ELR (cell line): ENCODE measurements around the gene ANKRD29.
A peak's percentile ranks its signal among the peaks of the same experiment; 100 is the strongest.
"Not testable (repeated sequence)": the region's sequence is repeated elsewhere in the genome, so short reads cannot be mapped to it uniquely, and the experiment has no call there.

Experiments
- DNase-seq: peaks from one replicate; pipeline ENCODE4 v3.0.0-alpha.2; 2015; ENCODE audit warnings: low read depth

Gene ANKRD29

DNA sequence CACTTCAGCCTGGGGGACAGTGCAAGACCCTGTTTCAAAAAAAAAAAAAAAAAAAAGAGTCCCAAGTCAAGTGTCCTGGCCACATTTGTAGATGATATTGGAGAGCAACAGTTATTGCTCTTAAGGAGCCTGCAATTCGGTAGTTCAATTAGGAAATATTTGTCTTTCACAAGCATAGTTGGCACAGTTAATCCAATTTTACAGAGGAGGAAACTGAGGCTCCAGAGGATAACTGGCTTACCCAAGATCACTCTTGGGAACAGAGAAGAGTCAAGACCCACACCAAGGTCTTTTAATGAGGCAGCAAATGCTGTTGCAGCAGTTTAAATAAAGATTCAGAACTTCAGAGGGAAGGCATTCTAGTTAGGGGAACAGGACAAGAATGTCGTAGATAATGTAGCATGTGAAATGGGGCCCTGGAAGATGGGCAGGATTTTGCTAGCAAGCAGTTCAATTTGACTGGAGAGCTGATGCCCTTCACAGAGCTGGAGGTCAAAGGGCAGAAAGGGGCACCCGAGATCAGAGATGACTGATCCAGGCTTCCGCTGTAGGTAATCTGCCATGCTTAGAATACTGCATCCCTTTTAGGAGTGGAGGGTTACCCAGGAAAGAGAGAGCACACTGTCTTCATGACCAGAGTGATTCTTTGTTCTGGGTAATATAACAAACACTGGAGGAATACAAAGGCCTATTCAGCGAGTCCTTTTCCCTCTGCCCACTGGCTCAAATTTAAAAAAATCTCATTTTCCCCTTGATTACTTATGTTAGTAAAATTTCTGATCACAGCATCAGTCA lies 79.4 kb downstream of the ANKRD29 start:
- no peak for DNase-seq

GRCh38 chr18:23580677-23581367 lies 81.9 kb downstream of the ANKRD29 start:
- peak; percentile 95 for DNase-seq

DNA sequence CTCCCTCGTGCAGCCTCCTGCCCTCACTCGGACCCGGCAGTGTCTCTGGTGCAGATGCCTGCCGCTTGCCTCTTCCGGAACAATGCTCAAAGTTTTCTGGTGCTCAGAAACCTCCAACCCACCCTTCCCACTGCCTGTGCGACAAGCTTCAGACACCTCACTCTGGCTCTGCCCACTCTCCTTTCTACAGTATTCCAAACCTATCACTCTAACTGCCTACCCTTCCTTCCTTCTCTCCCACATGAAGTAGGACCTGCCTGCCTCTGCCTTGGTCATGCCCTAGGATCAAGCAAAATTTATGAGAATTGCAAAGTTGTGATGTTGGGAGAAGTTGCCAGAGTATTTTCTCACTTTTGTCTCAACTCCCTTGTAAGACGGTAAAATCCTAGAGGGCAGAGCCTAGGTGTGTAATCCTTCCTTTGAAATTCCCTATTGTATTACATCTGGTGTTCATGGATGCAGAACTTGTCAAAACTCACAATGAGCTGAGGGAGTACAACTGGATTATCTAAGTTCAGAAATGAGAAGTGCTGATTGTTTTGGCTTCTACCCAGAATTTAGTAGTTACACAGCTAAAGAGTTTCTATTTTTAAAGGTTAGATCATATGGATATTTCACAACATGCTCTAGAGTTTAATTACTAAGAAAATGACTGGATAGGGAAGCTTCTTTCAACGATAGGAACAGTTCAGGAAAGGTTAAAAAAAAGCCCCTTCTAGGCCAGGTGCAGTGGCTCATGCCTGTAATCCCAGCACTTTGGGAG lies 83.6 kb downstream of the ANKRD29 start:
- DNase-seq, result no peak

- no peak for DNase-seq
Measured at GRCh38 chr18:23578067-23578701, 84.5 kb downstream of the ANKRD29 start.

GRCh38 chr18:23577521-23577920 lies 85.2 kb downstream of the ANKRD29 start:
- not testable (repeated sequence) for DNase-seq

- no peak for DNase-seq
Measured at GRCh38 chr18:23575309-23575651, 87.4 kb downstream of the ANKRD29 start.

DNA sequence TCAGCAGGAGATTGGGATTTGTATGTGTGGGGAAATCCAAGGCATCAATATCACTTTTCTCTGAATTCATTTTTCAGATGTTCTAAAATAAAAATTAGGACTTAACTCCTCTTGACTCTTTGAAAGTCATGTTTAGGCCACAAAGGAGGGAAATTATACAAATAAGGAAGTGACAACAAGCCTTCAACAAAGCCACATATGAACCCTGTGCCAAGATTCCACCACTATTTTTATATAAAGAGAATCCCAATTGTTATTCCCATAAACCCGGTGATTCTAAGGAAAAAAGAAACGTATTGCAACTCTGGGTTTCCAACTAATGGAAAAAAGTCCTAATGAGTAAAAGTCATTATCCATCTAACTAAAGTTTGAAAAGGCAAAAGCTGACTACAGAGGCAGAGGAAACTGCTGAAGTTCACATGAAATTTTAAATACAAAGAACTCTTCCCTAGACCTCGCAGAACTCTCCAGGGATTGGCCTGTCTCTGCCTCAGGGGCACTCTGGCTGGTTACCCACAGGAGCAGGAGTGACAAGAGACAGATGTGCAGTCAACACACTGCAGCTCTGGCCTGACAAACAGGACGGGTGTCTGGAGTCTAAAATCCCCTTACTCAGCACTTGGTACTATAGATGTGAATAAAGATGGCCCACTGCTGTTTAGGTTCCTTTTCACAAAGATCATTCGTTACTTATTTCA lies 88.0 kb downstream of the ANKRD29 start:
- DNase-seq, result no peak

- peak; percentile 86 for DNase-seq
Measured at GRCh38 chr18:23573626-23574431, 88.9 kb downstream of the ANKRD29 start.

GRCh38 chr18:23573020-23573419 lies 89.7 kb downstream of the ANKRD29 start:
- no peak for DNase-seq

- DNase-seq, result no peak
Measured at GRCh38 chr18:23572570-23572969, 90.1 kb downstream of the ANKRD29 start.

DNA sequence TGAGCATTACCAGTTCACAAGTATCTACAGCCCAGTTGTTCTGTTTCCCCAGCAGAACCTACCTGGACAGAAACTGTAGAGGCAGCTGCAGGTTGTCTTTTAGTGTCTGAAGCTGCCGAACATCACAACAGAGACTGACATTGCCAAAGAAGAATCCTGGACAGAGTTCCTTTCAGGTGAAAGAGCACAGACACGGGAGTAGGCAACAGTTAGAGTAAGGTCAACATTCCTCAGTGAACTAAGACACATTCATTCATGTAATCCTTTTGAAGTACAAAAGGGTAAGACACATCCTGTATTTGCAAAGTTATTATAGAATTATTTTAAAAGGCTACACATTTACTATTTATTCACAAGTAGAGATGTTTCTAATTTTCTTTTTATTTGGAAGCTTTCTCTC lies 90.7 kb downstream of the ANKRD29 start:
- DNase-seq, result no peak

GRCh38 chr18:23570912-23571504 lies 91.7 kb downstream of the ANKRD29 start:
- DNase-seq, result no peak

DNA sequence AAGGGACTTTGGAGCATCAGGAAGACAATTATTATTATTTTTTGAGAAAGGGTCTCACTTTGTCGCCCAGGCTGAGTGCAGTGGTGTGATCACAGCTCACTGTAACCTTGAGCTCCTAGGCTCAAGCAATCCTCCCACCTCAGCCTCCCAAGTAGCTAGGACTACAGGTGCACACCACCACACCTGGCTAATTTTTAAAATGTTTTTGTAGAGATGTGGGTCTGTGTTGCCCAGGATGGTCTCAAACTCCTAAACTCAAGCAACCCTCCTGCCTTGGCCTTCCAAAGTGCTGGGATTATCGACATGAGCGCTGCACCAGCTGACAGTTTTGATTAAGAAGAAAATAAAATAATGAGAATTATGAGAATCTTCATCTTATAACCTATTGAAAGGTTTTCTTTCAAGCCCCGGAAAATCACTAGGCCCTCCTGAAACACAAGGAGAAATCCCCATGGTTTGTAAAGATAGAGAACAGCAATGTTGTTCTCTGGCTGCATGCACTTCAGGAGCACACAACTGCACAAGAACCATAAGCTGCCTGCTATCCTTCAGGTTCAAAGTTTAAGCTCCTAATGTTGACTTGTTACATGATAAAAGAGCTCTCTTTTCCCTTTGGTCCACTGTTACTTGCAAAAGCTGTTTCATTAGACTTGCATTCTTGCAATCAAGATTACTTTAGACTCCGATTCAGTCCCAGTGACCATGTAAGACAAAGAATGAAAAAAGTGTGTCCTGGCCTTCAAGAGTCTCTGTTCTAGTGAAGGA lies 93.2 kb downstream of the ANKRD29 start:
- no peak for DNase-seq

DNA sequence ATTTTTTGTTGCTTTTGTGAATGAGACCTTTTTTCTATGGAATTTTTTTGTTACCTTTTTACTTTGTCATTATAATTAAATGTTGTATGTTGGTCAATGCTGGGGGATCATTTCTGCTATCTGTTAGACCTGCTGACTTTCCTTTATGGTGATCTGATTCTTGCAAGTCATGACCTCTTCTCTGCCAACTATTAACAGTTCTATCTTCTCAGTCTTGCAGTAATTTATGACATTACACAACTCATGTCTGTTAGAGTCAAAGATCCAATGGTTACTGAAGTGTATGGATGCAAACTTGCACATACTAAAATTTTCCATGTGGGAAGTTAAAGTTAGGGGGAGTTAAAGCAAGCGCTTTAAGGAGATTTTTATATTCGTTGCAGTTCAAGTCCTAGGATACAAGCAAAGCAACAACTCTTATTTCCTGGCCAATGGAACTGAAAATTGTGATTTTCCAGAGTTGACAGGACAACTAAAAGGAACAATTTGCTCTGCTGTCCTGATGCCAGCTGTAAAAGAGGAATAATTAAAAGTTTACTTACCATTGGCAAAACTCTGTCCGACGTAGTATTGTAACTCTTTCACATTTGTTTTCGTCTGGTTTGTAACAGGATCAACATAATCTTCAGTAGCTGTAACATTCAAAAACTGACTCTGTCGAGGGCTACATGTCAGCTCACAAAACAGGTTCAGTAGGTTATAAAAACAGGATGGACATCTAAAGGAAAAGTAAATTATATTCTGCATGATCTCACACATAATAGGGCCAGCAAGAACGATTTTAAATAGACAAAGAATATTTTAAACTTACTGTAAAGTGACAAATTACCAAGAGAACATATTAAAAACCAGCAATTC lies 94.2 kb downstream of the ANKRD29 start:
- no peak for DNase-seq

GRCh38 chr18:23567671-23568070 lies 95.0 kb downstream of the ANKRD29 start:
- DNase-seq, result no peak

DNA sequence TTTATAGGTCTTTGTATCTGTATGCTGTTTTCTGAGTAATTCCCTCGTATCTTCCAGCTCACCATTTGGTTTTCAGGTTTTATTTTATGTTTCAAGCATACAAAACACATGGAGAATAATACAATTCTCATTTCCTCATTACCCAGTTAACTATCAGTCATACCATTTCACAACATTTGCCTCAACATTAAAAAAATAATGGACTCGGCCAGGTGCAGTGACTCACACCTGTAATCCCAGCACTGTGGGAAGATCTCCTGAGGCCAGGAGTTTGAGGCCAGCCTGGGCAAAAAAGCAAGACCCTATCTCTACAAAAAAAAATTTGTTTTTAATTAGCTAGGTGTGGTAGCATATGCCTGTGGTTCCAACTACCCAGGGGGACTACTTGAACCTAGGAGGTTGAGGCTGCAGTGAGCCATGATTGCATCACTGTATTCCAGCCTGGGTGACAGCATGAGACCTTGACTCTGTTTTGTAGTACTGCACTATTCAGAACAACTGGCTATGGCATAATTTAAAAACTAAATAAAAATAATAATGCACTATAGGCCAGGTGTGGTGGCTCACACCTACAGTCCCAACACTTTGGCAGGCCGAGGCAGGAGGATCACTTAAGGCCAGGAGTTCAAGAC lies 96.7 kb downstream of the ANKRD29 start:
- DNase-seq, result no peak

GRCh38 chr18:23563377-23564043 lies 99.2 kb downstream of the ANKRD29 start:
- DNase-seq, result peak; percentile 85

DNA sequence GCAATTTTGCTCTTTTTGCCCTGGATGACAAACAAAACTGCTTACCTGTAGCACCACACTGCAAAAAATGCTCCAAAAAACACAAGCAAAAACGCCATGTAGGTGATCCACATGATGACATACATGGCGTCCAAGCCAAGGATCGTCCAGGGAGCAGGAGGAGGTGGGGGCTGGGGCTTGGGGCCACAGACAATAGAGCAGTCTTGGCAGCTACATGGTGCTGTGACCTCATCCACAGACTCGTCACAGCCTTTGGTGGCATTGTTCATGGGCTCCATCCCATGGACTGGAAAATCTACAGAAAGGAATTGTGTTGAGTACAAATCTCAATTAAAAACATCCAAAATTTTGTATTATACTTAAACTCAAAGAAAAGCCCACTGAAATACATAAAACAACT lies 102.5 kb downstream of the ANKRD29 start:
- DNase-seq, result no peak
